ENCODE results near the gene CCDC148.
A peak's percentile ranks its signal among the peaks of the same experiment; 100 is the strongest.

CCDC148 gene

DNA sequence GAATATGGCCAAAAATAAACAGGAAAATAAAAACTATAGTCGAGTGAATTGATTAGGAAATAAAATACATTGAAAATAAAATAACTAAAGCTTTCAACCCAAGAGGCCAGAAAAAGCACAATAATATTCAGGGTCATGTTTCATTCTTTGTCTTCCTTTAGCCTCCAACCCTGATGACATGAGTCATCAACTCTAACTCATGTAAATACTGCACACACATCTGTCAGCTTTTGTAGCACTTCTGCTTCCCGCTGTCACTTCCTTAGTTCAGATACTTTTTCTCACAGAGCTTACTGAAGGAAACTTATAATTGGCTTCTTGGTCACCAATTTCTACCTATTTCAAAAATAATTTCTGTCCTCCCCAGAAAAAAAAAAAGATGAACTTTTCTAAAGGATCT lies 242.1 kb downstream of the CCDC148 start:
- peaks cover 21 to 22% of the 10 kb centered on the region in 2 experiments for H3K4me1 ChIP-seq (ENCODE audit: control insufficient read depth in 1 of 2, insufficient read depth in 1 of 2, low read depth in 1 of 2, low read length in 1 of 2)
- H3K27me3 ChIP-seq: no peaks in the 10 kb centered on the region
- peak overlapping the region; percentile 78 for H3K27ac ChIP-seq
- no peaks in the 10 kb centered on the region for H3K9me3 ChIP-seq
- TF ChIP-seq, protein P1, sequence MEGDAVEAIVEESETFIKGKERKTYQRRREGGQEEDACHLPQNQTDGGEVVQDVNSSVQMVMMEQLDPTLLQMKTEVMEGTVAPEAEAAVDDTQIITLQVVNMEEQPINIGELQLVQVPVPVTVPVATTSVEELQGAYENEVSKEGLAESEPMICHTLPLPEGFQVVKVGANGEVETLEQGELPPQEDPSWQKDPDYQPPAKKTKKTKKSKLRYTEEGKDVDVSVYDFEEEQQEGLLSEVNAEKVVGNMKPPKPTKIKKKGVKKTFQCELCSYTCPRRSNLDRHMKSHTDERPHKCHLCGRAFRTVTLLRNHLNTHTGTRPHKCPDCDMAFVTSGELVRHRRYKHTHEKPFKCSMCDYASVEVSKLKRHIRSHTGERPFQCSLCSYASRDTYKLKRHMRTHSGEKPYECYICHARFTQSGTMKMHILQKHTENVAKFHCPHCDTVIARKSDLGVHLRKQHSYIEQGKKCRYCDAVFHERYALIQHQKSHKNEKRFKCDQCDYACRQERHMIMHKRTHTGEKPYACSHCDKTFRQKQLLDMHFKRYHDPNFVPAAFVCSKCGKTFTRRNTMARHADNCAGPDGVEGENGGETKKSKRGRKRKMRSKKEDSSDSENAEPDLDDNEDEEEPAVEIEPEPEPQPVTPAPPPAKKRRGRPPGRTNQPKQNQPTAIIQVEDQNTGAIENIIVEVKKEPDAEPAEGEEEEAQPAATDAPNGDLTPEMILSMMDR (IDR thresholded peaks at IDR 0.05): no peak
- no peaks in the 10 kb centered on the region for H3K36me3 ChIP-seq
- peak overlapping the region in 1 of 2 experiments; percentile 16 for H3K4me3 ChIP-seq (ENCODE audit: low read depth in 1 of 2, low read length in 1 of 2)

DNA sequence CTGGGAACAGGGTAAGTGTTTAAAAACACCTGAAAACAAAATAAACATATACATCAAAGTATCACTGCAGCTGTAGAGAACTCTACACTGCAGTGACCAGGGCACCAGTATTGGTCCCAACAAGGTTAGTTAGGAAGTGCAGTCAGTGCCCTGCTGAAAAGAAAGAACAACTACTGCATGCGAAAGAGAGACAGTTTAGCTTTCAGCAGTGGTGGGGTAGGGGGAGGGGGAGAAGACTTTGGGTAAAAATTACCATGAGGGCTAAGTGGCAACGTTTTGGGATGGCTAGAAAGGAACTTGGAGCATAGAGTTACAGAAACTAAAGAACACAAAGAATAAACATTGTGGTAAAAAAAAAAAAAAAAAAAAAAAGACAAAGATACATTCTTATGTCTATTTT lies 242.8 kb downstream of the CCDC148 start:
- H3K9me3 ChIP-seq: no peaks in the 10 kb centered on the region
- H3K4me3 ChIP-seq (ENCODE audit: low read depth in 1 of 2, low read length in 1 of 2): no peak overlapping the region
- no peaks in the 10 kb centered on the region for H3K27me3 ChIP-seq
- H3K4me1 ChIP-seq (ENCODE audit: control insufficient read depth in 1 of 2, insufficient read depth in 1 of 2, low read depth in 1 of 2, low read length in 1 of 2): peaks cover 21 to 22% of the 10 kb centered on the region in 2 experiments
- no peaks in the 10 kb centered on the region for H3K36me3 ChIP-seq
- peak overlapping the region; percentile 35 for H3K27ac ChIP-seq
- TF ChIP-seq, protein P1 (IDR thresholded peaks at IDR 0.05): no peak

DNA sequence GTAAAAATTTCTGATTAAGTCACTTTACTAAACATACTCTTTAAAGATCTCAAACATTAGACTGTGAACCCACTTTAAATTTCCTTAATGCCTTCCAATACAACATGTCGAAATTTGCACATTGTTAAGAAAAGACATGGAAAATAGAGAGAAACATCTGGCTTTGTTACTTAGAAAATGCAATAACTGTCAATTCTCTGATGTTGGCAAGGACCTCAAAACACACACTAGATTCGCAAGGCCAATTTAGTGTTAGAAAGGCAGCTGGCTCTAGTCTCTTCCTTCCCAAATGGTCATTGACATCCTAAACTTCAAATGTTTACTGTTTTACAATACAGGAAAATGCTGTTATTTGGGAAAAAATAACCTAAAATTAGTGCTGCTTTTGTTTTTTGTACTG lies 244.3 kb downstream of the CCDC148 start:
- Histone ChIP-seq H3K9me3 (no peaks in the 10 kb centered on the region), H3K4me3 (ENCODE audit: low read depth in 1 of 2, low read length in 1 of 2) (no peak overlapping the region), H3K27me3 (no peaks in the 10 kb centered on the region), H3K4me1 (ENCODE audit: control insufficient read depth in 1 of 2, insufficient read depth in 1 of 2, low read depth in 1 of 2, low read length in 1 of 2) (peaks cover 14% of the 10 kb centered on the region in 2 experiments), H3K36me3 (no peaks in the 10 kb centered on the region), H3K27ac (no peak overlapping the region)
- TF ChIP-seq, protein P1 (IDR thresholded peaks at IDR 0.05): no peak

DNA sequence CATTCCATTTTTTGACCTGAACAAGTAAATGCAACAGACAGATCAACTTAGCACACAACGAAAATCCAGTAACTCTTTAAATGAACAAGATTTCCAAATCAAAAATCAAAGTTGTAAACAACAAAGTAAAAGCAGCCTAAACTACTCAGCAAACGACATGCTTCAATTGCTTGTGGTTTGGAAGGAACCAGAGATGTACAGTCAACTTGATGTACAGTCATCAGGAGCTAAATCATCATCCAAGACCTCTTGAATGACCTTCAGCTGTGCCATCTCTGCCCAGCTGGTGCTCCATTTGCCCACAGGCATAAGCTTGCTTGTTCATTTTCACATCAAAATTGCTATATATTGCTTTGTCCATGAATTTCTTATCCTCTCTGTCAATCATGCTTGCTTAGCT lies 245.1 kb downstream of the CCDC148 start:
- no peak overlapping the region for H3K27ac ChIP-seq
- TF ChIP-seq, protein P1 (IDR thresholded peaks at IDR 0.05): no peak
- no peak overlapping the region for H3K4me3 ChIP-seq (ENCODE audit: low read depth in 1 of 2, low read length in 1 of 2)
- peaks cover 13 to 14% of the 10 kb centered on the region in 2 experiments for H3K4me1 ChIP-seq (ENCODE audit: control insufficient read depth in 1 of 2, insufficient read depth in 1 of 2, low read depth in 1 of 2, low read length in 1 of 2)
- no peaks in the 10 kb centered on the region for H3K36me3 ChIP-seq
- no peaks in the 10 kb centered on the region for H3K27me3 ChIP-seq
- H3K9me3 ChIP-seq: no peaks in the 10 kb centered on the region

DNA sequence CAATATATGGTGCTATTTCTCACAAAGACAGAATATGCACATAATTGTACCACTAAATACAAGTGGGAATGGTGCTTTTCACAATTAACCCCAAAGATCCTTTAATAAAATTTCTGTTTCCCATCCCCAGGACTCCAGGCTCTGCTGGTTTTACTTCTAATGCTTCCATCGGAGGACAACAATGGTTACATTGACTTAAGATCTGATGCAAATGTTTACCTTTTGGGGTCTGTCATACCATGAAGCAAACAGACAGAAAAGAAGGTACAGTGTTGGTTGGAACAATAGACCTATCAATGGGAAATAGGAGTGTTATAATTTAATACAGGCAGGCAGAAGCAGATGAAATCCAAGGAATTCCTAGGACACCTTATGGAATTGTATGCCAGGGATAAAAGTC lies 249.2 kb downstream of the CCDC148 start:
- H3K27ac ChIP-seq: no peak overlapping the region
- no peaks in the 10 kb centered on the region for H3K27me3 ChIP-seq
- H3K4me1 ChIP-seq (ENCODE audit: control insufficient read depth in 1 of 2, insufficient read depth in 1 of 2, low read depth in 1 of 2, low read length in 1 of 2): no peaks in the 10 kb centered on the region
- TF ChIP-seq, protein P1 (IDR thresholded peaks at IDR 0.05): no peak
- H3K36me3 ChIP-seq: no peaks in the 10 kb centered on the region
- no peaks in the 10 kb centered on the region for H3K9me3 ChIP-seq
- H3K4me3 ChIP-seq (ENCODE audit: low read depth in 1 of 2, low read length in 1 of 2): no peak overlapping the region

DNA sequence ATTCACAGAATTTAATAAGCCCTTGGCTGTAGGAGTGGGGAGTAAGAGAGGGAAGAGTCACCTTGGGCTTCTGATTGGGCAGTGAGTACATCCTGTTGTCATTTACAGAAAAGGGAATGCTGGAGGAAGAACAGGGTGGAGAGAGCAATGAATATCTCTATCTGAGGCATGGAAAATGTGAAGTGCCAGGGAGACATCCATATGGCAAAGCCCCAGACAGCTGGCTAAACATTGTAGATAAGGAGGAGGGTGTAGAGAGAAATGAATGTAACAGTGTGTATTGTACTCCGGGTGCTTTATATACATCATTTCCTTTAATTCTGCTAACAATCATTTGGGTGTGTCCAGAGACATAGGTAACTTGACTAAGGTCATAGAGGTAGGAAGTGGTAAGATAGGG lies 251.3 kb downstream of the CCDC148 start:
- TF ChIP-seq, protein P1 (IDR thresholded peaks at IDR 0.05): no peak
- no peaks in the 10 kb centered on the region for H3K9me3 ChIP-seq
- no peak overlapping the region for H3K4me3 ChIP-seq (ENCODE audit: low read depth in 1 of 2, low read length in 1 of 2)
- no peaks in the 10 kb centered on the region for H3K27me3 ChIP-seq
- H3K36me3 ChIP-seq: no peaks in the 10 kb centered on the region
- H3K4me1 ChIP-seq (ENCODE audit: control insufficient read depth in 1 of 2, insufficient read depth in 1 of 2, low read depth in 1 of 2, low read length in 1 of 2): no peaks in the 10 kb centered on the region
- no peak overlapping the region for H3K27ac ChIP-seq
